HepG2 (cell line): ENCODE data around the gene NEURL3. TPM values are rescaled to one million over a fixed set of nuclear protein-coding genes. Genes with fewer than 3 reads are reported as not detected.

Source experiments
- AHR ChIP-seq: IDR thresholded peaks from 2 replicates; pipeline ENCODE4 v1.6.1; 2018; ENCODE audit warnings: missing genetic modification reagents, missing compliant biosample characterization
- CBFB ChIP-seq: sonication (generic); formaldehyde crosslinking; IDR thresholded peaks from 2 replicates; pipeline ENCODE4 v1.4.0; 2020; ENCODE audit warnings: missing genetic modification reagents
- CBX1 ChIP-seq: IDR thresholded peaks from one replicate; pipeline ENCODE4 v1.6.1; 2016; ENCODE audit warnings: antibody characterized with exemption, low read depth
- CBX5 ChIP-seq: sonication (generic); formaldehyde crosslinking; IDR thresholded peaks from 2 replicates; pipeline ENCODE4 v1.4.0; 2020; ENCODE audit warnings: missing genetic modification reagents, borderline replicate concordance
- ETV6 ChIP-seq: sonication (generic); formaldehyde crosslinking; conservative IDR thresholded peaks from 2 replicates; pipeline ENCODE4 v1.4.0; 2020; ENCODE audit warnings: missing genetic modification reagents
- FOSL1 ChIP-seq: sonication (generic); formaldehyde crosslinking; IDR thresholded peaks from 2 replicates; pipeline ENCODE4 v1.9.0; 2021; ENCODE audit warnings: missing genetic modification reagents, borderline replicate concordance
- GATA4 ChIP-seq: sonication (generic); IDR thresholded peaks from 2 replicates; pipeline ENCODE4 v1.6.1; 2016; ENCODE audit warnings: antibody characterized with exemption, low read depth, borderline replicate concordance
- GZF1 ChIP-seq: sonication (generic); formaldehyde crosslinking; IDR thresholded peaks from 2 replicates; pipeline ENCODE4 v1.5.1; 2020; ENCODE audit warnings: mild to moderate bottlenecking, missing genetic modification reagents
- HIVEP1 ChIP-seq: sonication (generic); formaldehyde crosslinking; IDR thresholded peaks from 2 replicates; pipeline ENCODE4 v1.4.0; 2020; ENCODE audit warnings: mild to moderate bottlenecking, missing genetic modification reagents
- JUN ChIP-seq: sonication (generic); formaldehyde crosslinking; IDR thresholded peaks from 2 replicates; pipeline ENCODE4 v1.4.0; 2020; ENCODE audit warnings: mild to moderate bottlenecking, missing genetic modification reagents
- KMT2B ChIP-seq: IDR thresholded peaks from 2 replicates; pipeline ENCODE4 v1.6.1; 2016; ENCODE audit warnings: missing genetic modification reagents, missing compliant biosample characterization
- MATR3 ChIP-seq: sonication (generic); formaldehyde crosslinking; IDR thresholded peaks from 2 replicates; pipeline ENCODE4 v1.4.0; 2020; ENCODE audit warnings: missing genetic modification reagents
- MYC ChIP-seq: sonication (generic); formaldehyde crosslinking; IDR thresholded peaks from 2 replicates; pipeline ENCODE4 v1.9.0; 2021; ENCODE audit warnings: missing genetic modification reagents, borderline replicate concordance
- NONO ChIP-seq, 2 experiments: fragments of 450-650 bp in 1 of 2; sonication (generic) in 1 of 2; formaldehyde crosslinking in 1 of 2; IDR thresholded peaks in 1 of 2; conservative IDR thresholded peaks in 1 of 2; 2 replicates each; pipeline versions ENCODE4 v1.6.1 to v1.8.0; 2017 to 2022; ENCODE audit warnings: mild to moderate bottlenecking in 1 of 2, missing genetic modification reagents in 1 of 2, moderate library complexity in 1 of 2
- NPAS2 ChIP-seq: sonication (generic); formaldehyde crosslinking; IDR thresholded peaks from 2 replicates; pipeline ENCODE4 v1.8.0; 2022; ENCODE audit warnings: mild to moderate bottlenecking, missing genetic modification reagents, borderline replicate concordance
- NR2C2 ChIP-seq: sonication (generic); formaldehyde crosslinking; IDR thresholded peaks from 2 replicates; pipeline ENCODE4 v1.4.0; 2020; ENCODE audit warnings: missing genetic modification reagents, mild to moderate bottlenecking, moderate library complexity, borderline replicate concordance
- NR2F1 ChIP-seq, 2 experiments: fragments of 450-650 bp in 1 of 2; formaldehyde crosslinking in 1 of 2; IDR thresholded peaks; 2 replicates each; pipeline versions ENCODE4 v1.5.0 to v1.6.1; 2016 to 2020; ENCODE audit warnings: mild to moderate bottlenecking in 1 of 2, missing compliant biosample characterization in 1 of 2, missing genetic modification reagents in 1 of 2, moderate library complexity in 1 of 2
- PHF8 ChIP-seq: sonication (generic); formaldehyde crosslinking; IDR thresholded peaks from 2 replicates; pipeline ENCODE4 v1.5.0; 2020; ENCODE audit warnings: missing genetic modification reagents
- PLRG1 ChIP-seq: fragments of 450-650 bp; conservative IDR thresholded peaks from 2 replicates; pipeline ENCODE4 v1.6.1; 2016
- RAD51 ChIP-seq: fragments of 450-650 bp; IDR thresholded peaks from 2 replicates; pipeline ENCODE4 v1.6.1; 2016; ENCODE audit warnings: borderline replicate concordance
- RARA ChIP-seq: IDR thresholded peaks from 2 replicates; pipeline ENCODE4 v1.6.1; 2016; ENCODE audit warnings: missing genetic modification reagents, missing compliant biosample characterization
- SRY ChIP-seq: sonication (generic); formaldehyde crosslinking; IDR thresholded peaks from 2 replicates; pipeline ENCODE4 v1.8.0; 2022; ENCODE audit warnings: mild to moderate bottlenecking, missing genetic modification reagents
- TBP ChIP-seq: sonication (generic); formaldehyde crosslinking; IDR thresholded peaks from 2 replicates; pipeline ENCODE4 v1.5.0; 2020; ENCODE audit warnings: missing genetic modification reagents
- TBX2 ChIP-seq: sonication (generic); formaldehyde crosslinking; IDR thresholded peaks from 2 replicates; pipeline ENCODE4 v1.5.0; 2020; ENCODE audit warnings: missing genetic modification reagents, mild to moderate bottlenecking, borderline replicate concordance
- TRIM22 ChIP-seq: fragments of 450-650 bp; IDR thresholded peaks from 2 replicates; pipeline ENCODE4 v1.6.1; 2017
- TSC22D2 ChIP-seq: sonication (generic); formaldehyde crosslinking; IDR thresholded peaks from 2 replicates; pipeline ENCODE4 v1.5.1; 2020; ENCODE audit warnings: missing genetic modification reagents, mild to moderate bottlenecking, borderline replicate concordance
- ZKSCAN1 ChIP-seq: fragments of 150-350 bp; IDR thresholded peaks from 2 replicates; pipeline ENCODE4 v1.6.1; 2014; ENCODE audit warnings: low read length
- ZNF350 ChIP-seq: sonication (generic); formaldehyde crosslinking; IDR thresholded peaks from 2 replicates; pipeline ENCODE4 v1.4.0; 2020; ENCODE audit warnings: mild to moderate bottlenecking, low read depth, missing genetic modification reagents, borderline replicate concordance
- ZNF543 ChIP-seq: sonication (generic); formaldehyde crosslinking; IDR thresholded peaks from 2 replicates; pipeline ENCODE4 v1.4.0; 2020; ENCODE audit warnings: mild to moderate bottlenecking, missing genetic modification reagents
- ZNF660 ChIP-seq: sonication (generic); formaldehyde crosslinking; IDR thresholded peaks from 2 replicates; pipeline ENCODE4 v1.5.1; 2020; ENCODE audit warnings: mild to moderate bottlenecking, low read depth, missing genetic modification reagents, borderline replicate concordance
- ZNF720 ChIP-seq: sonication (generic); formaldehyde crosslinking; IDR thresholded peaks from 2 replicates; pipeline ENCODE4 v1.4.0; 2020; ENCODE audit warnings: missing genetic modification reagents
- ZNF724P ChIP-seq: sonication (generic); formaldehyde crosslinking; IDR thresholded peaks from 2 replicates; pipeline ENCODE4 v1.8.0; 2022; ENCODE audit warnings: missing genetic modification reagents, borderline replicate concordance
- polyA plus RNA-seq, 8 experiments: library from polyadenylated mRNA; depleted of rRNA in 3 of 8; stranded (reverse) in 7 of 8; unstranded in 1 of 8; fragments of >200 nt; fragmentation: Illumina TruSeq in 4 of 8; extraction: Trizol in 4 of 8; gene quantifications; 2 replicates each; pipeline versions ENCODE4 v1.2.1 to v1.2.3, GENCODE V29; 2011 to 2016; ENCODE audit warnings: low read depth in 4 of 8, missing spikeins in 1 of 8, mixed read lengths in 1 of 8; ENCODE audit not compliant: insufficient read depth in 1 of 8
- total RNA-seq, 5 experiments: library from RNA; depleted of rRNA; stranded (reverse); fragments of >200 nt; fragmentation: Illumina TruSeq; extraction: Trizol; gene quantifications; 2 replicates each; pipeline ENCODE4 v1.2.3, GENCODE V29; 2016; ENCODE audit warnings: low read depth in 1 of 5

Gene NEURL3
- total and polyA plus RNA-seq, 2 of the 13 experiments (the other 11 are each of a cell fraction or from before 2014, with no cell fraction given) = 0.16 to 1.2 TPM

- TF ChIP-seq CBX5 (CRISPR knock-in tag) (peak; percentile 92; the same call in 1 of the 2 replicates), CBX1 (peak; percentile 42), ZNF720 (CRISPR knock-in tag) (no peak), SRY (CRISPR knock-in tag) (0 out of 2 replicates have a peak, but pooled peaks have one; percentile 46), HIVEP1 (CRISPR knock-in tag) (no peak), JUN (CRISPR knock-in tag) (no peak), NR2C2 (no peak), ETV6 (0 out of 2 replicates have a peak, but pooled peaks have one; percentile 25), MATR3 (no peak), TSC22D2 (0 out of 2 replicates have a peak, but pooled peaks have one; percentile 50), AHR (CRISPR knock-in tag) (no peak), KMT2B (0 out of 2 replicates have a peak, but pooled peaks have one; percentile 22), TBP (CRISPR knock-in tag) (no peak), ZNF543 (CRISPR knock-in tag) (peak; percentile 49; the same call in 1 of the 2 replicates), PHF8 (CRISPR knock-in tag) (no peak), RARA (CRISPR knock-in tag) (no peak), GATA4 (no peak), GZF1 (CRISPR knock-in tag) (0 out of 2 replicates have a peak, but pooled peaks have one; percentile 52), NPAS2 (no peak), NR2F1 (CRISPR knock-in tag; IDR thresholded peaks at IDR 0.05) (no peak), MYC (peak; percentile 63; the same call in 1 of the 2 replicates), TBX2 (peak; percentile 48; the same call in 1 of the 2 replicates), ZKSCAN1 (no peak), ZNF724P (CRISPR knock-in tag) (peak; percentile 56; the same call in 1 of the 2 replicates), NONO (IDR thresholded peaks at IDR 0.05) (no peak), NONO (CRISPR knock-in tag; conservative IDR thresholded peaks at IDR 0.05) (peak; percentile 30; the same call in 1 of the 2 replicates), RAD51 (no peak), TRIM22 (no peak), CBFB (0 out of 2 replicates have a peak, but pooled peaks have one; percentile 53), FOSL1 (CRISPR knock-in tag) (no peak), ZNF660 (CRISPR knock-in tag) (no peak), PLRG1 (no peak), ZNF350 (peak; percentile 32)
Observed at GRCh38 chr2:96554293-96555145, 49.4 kb upstream of the NEURL3 start (continued).
